Osteoblast (primary cell): Measurements from ENCODE around the gene NES. TPM values are rescaled to one million over a fixed set of nuclear protein-coding genes. Genes with fewer than 3 reads are reported as not detected.
A peak's percentile ranks its signal among the peaks of the same experiment; 100 is the strongest.

Source experiments
- DNase-seq: peaks from one replicate; pipeline ENCODE4 v3.0.0; 2011; ENCODE audit warnings: low spot score, mixed read lengths; ENCODE audit not compliant: insufficient read length; ENCODE audit errors: missing footprints
- H2AFZ ChIP-seq: 2 replicates; pipeline ENCODE4 v1.6.0; 2011; ENCODE audit warnings: mild to moderate bottlenecking, low read length
- H3K27ac ChIP-seq: 2 replicates; pipeline ENCODE4 v1.5.1; 2011; ENCODE audit warnings: mild to moderate bottlenecking, low read depth, low read length, moderate library complexity
- H3K27me3 ChIP-seq: 2 replicates; pipeline ENCODE4 v1.6.0; 2012; ENCODE audit warnings: mild to moderate bottlenecking, control low read depth, inconsistent platforms, low read length, moderate library complexity; ENCODE audit not compliant: insufficient read depth
- H3K36me3 ChIP-seq: 2 replicates; pipeline ENCODE4 v1.5.1; 2011; ENCODE audit warnings: mild to moderate bottlenecking, low read length, control low read depth, moderate library complexity; ENCODE audit not compliant: insufficient read depth
- H3K4me1 ChIP-seq: 2 replicates; pipeline ENCODE4 v1.5.1; 2011; ENCODE audit warnings: mild to moderate bottlenecking, low read length, control low read depth, moderate library complexity; ENCODE audit not compliant: insufficient read depth
- H3K4me2 ChIP-seq: 2 replicates; pipeline ENCODE4 v1.6.0; 2011; ENCODE audit warnings: mild to moderate bottlenecking, low read length; ENCODE audit not compliant: insufficient read depth
- H3K4me3 ChIP-seq: fragments of 200-600 bp; sonication (generic); 3 replicates; pipeline ENCODE4 v1.5.1; 2012; ENCODE audit warnings: mild to moderate bottlenecking, low read length, inconsistent platforms; ENCODE audit not compliant: insufficient read depth
- H3K79me2 ChIP-seq: 2 replicates; pipeline ENCODE4 v1.6.0; 2012; ENCODE audit warnings: mild to moderate bottlenecking, low read length, control low read depth, inconsistent platforms; ENCODE audit not compliant: insufficient read depth
- H3K9me3 ChIP-seq: 2 replicates; pipeline ENCODE4 v1.5.1; 2011; ENCODE audit warnings: low read depth, low read length, control low read depth
- H4K20me1 ChIP-seq: 2 replicates; pipeline ENCODE4 v1.6.0; 2012; ENCODE audit warnings: mild to moderate bottlenecking, low read length, control low read depth; ENCODE audit not compliant: insufficient read depth
- total RNA-seq: library from RNA; depleted of rRNA; stranded (reverse); fragments of >200 nt; gene quantifications from 2 replicates; pipeline ENCODE4 v1.2.3, GENCODE V29; 2012
- TF ChIP-seq, protein P1 (sequence below): IDR thresholded peaks from 2 replicates; pipeline ENCODE4 v1.5.1; 2011; ENCODE audit warnings: mild to moderate bottlenecking, low read depth, low read length, moderate library complexity; ENCODE audit errors: extremely low read depth

The NES gene
- total RNA-seq, 1 donor: 0.36 TPM

DNA sequence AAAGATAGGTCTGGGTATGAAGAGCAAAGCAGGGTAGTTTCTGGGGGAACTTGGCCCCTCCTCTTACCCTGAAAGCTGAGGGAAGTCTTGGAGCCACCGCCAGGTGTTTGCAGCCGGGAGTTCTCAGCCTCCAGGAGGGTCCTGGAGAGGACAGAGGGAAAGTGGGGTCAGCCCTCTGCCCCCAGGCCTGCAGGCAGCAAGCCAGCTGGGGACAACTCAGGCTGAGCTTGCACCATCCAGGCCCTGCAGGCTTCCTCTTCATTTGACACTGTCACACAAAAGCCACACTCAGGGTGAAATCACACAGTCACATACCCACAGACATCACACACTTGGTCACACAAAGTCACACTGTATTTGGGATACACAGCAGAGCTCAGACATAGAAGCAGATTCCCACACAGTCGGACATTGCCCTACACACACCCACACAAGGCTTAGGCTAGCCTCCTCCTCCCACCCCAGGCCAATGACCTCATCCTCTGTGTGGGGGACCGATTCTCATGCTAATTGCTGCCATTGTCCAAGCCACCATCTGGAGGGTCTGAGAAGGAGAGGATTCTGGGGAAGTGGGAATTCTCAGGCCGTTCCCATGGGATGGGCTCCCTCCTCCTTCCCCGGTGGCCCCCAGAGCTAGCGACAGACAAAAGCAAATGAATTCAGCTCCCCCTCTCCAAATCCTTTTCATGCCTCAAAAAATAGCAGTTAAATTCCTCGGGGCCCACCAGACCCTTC, 3.7 kb downstream of the NES start:
- Histone ChIP-seq H3K9me3 (no peaks in the 10 kb centered on the region), H3K27ac (no peak overlapping the region), H2AFZ (no peak overlapping the region), H3K4me1 (peaks cover 16% of the 10 kb centered on the region), H3K4me3 (no peak overlapping the region), H3K4me2 (no peak overlapping the region), H3K79me2 (no peaks in the 10 kb centered on the region), H3K27me3 (peaks cover 8% of the 10 kb centered on the region), H4K20me1 (no peaks in the 10 kb centered on the region), H3K36me3 (no peaks in the 10 kb centered on the region)
- TF ChIP-seq, protein P1, sequence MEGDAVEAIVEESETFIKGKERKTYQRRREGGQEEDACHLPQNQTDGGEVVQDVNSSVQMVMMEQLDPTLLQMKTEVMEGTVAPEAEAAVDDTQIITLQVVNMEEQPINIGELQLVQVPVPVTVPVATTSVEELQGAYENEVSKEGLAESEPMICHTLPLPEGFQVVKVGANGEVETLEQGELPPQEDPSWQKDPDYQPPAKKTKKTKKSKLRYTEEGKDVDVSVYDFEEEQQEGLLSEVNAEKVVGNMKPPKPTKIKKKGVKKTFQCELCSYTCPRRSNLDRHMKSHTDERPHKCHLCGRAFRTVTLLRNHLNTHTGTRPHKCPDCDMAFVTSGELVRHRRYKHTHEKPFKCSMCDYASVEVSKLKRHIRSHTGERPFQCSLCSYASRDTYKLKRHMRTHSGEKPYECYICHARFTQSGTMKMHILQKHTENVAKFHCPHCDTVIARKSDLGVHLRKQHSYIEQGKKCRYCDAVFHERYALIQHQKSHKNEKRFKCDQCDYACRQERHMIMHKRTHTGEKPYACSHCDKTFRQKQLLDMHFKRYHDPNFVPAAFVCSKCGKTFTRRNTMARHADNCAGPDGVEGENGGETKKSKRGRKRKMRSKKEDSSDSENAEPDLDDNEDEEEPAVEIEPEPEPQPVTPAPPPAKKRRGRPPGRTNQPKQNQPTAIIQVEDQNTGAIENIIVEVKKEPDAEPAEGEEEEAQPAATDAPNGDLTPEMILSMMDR: no peak
- DNase-seq: peak; percentile 84

- Histone ChIP-seq H3K79me2 (no peaks in the 10 kb centered on the region), H3K27me3 (peaks cover under 1% of the 10 kb centered on the region), H3K4me3 (no peak overlapping the region), H3K4me1 (peaks cover 6% of the 10 kb centered on the region), H3K36me3 (no peaks in the 10 kb centered on the region), H3K9me3 (no peaks in the 10 kb centered on the region), H3K4me2 (no peak overlapping the region), H4K20me1 (no peaks in the 10 kb centered on the region), H3K27ac (no peak overlapping the region), H2AFZ (no peak overlapping the region)
- DNase-seq: peak; percentile 30
- TF ChIP-seq, protein P1: no peak
These were observed 5.4 kb downstream of the NES start for GRCh38 chr1:156671804-156672203.

- no peak overlapping the region for H2AFZ ChIP-seq
- H3K4me3 ChIP-seq: no peak overlapping the region
- no peaks in the 10 kb centered on the region for H3K79me2 ChIP-seq
- H3K4me1 ChIP-seq: peaks cover 6% of the 10 kb centered on the region
- H3K9me3 ChIP-seq: no peaks in the 10 kb centered on the region
- H3K36me3 ChIP-seq: no peaks in the 10 kb centered on the region
- H4K20me1 ChIP-seq: no peaks in the 10 kb centered on the region
- H3K27me3 ChIP-seq: no peaks in the 10 kb centered on the region
- H3K27ac ChIP-seq: no peak overlapping the region
- TF ChIP-seq, protein P1: no peak
- DNase-seq: no peak
- no peak overlapping the region for H3K4me2 ChIP-seq
These were observed 6.4 kb downstream of the NES start for GRCh38 chr1:156670791-156671190.

DNA sequence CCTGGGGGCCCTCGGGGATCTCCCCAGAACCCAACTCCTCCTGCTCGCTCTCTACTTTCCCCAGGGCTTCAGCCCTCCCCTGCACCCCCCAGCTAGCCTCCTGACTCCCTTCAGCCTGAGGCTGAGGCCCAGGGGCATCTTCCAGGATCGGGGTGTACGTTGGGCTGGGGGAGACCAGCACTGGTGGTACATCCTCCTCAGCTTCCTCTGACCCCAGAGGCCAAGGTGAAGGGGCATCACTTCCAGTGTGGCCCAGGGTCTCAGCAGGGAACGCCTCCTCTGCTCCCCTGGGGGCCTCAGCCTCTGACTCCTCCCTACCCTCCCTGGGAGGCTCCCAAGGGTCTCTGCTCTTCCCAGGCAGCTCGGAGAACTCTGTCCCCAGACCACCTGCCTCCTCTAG, 6.8 kb downstream of the NES start:
- Histone ChIP-seq H3K27ac (no peak overlapping the region), H3K9me3 (no peaks in the 10 kb centered on the region), H3K79me2 (no peaks in the 10 kb centered on the region), H3K4me3 (no peak overlapping the region), H3K36me3 (no peaks in the 10 kb centered on the region), H3K4me2 (no peak overlapping the region), H3K27me3 (no peaks in the 10 kb centered on the region), H2AFZ (no peak overlapping the region), H4K20me1 (no peaks in the 10 kb centered on the region), H3K4me1 (peaks cover 6% of the 10 kb centered on the region)
- DNase-seq: peak; percentile 54
- TF ChIP-seq, protein P1: no peak
